ENCODE data around the gene SPR. TPM values are rescaled to one million over a fixed set of nuclear protein-coding genes. Genes with fewer than 3 reads are reported as not detected.

SPR gene
- total and polyA plus RNA-seq, 2 donors from 2014 or later: 29.9 to 102 TPM

DNA sequence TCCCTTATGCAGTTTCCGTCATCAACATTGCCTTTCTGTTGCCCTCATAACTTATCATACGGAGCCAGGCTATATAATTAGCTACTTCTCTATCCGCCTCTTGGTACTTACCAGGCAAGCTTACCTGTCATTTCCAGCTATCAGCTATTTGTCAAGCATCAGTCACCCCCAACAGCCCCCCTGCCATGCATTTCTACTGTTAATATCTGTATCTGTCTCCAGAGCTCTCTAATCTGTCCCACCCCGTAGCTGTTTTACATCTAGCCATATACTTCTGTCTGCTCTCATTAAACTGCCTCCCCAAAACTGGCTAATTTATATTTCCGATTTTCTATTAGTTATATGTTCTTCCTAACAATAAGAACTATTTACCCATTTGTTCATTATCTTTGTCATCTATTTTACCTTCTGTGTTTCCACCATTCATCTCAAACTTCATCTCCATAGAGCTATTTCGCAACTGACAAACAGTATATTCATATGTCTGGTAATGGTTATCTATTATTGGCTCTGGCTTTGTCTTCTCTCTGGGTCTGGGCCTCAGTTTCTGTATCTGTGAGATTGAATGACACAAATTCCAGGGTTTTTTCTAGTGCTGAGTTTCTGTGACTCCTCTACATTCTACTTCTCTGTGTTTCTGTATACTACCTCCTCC lies 39.7 kb downstream of the SPR start:
- TF ChIP-seq, protein P1, sequence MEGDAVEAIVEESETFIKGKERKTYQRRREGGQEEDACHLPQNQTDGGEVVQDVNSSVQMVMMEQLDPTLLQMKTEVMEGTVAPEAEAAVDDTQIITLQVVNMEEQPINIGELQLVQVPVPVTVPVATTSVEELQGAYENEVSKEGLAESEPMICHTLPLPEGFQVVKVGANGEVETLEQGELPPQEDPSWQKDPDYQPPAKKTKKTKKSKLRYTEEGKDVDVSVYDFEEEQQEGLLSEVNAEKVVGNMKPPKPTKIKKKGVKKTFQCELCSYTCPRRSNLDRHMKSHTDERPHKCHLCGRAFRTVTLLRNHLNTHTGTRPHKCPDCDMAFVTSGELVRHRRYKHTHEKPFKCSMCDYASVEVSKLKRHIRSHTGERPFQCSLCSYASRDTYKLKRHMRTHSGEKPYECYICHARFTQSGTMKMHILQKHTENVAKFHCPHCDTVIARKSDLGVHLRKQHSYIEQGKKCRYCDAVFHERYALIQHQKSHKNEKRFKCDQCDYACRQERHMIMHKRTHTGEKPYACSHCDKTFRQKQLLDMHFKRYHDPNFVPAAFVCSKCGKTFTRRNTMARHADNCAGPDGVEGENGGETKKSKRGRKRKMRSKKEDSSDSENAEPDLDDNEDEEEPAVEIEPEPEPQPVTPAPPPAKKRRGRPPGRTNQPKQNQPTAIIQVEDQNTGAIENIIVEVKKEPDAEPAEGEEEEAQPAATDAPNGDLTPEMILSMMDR (IDR thresholded peaks at IDR 0.05; ENCODE audit: borderline replicate concordance, extremely low read depth, insufficient read depth): no peak
- no peaks in the 10 kb centered on the region for H3K9me3 ChIP-seq (ENCODE audit: control insufficient read depth in 2 of 3, insufficient read depth in 1 of 3, low read length in 3 of 3)
- H3K4me3 ChIP-seq (ENCODE audit: low read length in 3 of 3): peak overlapping the region in 2 of 3 donors; percentile 19 to 37
- DNase-seq: no peak
- no peak for FAIRE-seq
- H3K9ac ChIP-seq (ENCODE audit: low read length in 3 of 3): peak overlapping the region in 2 of 3 donors; percentile 50 to 58
- H3K27me3 ChIP-seq (ENCODE audit: control insufficient read depth, insufficient read depth, low read length): peaks cover 50% of the 10 kb centered on the region
- H3K4me1 ChIP-seq (ENCODE audit: control insufficient read depth in 2 of 3, insufficient read depth in 2 of 3, low read depth in 1 of 3, low read length in 3 of 3): peaks cover 0 to 13% (median 3%) of the 10 kb centered on the region in 3 donors
- intact Hi-C loops (cut with DNase I): no loop called here
- H3K36me3 ChIP-seq (ENCODE audit: control insufficient read depth in 2 of 3, insufficient read depth in 3 of 3, low read length in 3 of 3): peaks cover 0 to 3% (median 0%) of the 10 kb centered on the region in 3 donors
- peak overlapping the region; percentile 37 to 60 for H3K27ac ChIP-seq (ENCODE audit: low read depth in 2 of 2, low read length in 2 of 2)

DNA sequence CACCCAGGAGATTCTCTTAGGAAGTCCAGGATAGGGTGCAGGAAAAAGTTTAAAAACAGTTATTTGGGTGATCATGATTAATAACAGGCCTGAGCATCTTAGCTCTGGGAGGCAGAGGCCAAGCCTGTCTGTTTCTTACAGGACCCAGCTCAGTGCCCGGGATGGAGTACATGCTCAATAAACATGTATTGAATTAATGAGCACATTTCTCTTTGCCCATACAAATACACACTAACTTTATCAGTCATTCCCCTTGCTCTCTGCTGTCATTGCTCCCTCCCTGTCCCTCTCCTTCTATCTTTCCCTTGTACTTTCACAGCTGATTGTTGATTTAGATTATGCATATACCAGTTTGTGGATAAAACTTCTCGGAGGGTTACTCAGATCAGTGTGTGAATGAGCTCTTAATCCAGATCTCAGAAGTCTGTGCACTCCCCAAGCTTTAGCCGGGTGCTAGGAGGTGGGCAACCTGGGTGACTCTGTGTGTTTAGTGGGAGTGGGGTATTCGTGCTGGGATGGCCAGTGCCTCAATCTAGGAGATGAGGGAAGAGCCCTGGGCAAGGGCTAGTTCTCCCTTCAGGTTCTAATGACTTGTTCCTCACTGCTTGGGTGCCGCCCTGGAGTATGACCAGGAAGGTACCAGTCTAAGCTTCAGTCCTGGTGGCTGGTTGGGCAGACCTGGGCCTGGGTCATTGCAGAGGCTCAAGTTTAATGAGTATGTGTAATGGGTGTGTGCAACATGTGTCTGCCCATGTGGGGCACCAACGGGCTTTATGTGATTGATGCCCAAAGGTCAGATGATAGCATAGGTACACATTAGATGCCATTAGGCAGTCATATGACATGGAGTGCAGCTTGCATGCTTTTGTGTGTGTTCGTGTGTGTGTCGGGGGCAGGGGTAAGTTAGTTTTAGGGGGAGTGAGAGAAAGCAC lies 40.7 kb downstream of the SPR start:
- H3K36me3 ChIP-seq (ENCODE audit: control insufficient read depth in 2 of 3, insufficient read depth in 3 of 3, low read length in 3 of 3): peaks cover 0 to 3% (median 0%) of the 10 kb centered on the region in 3 donors
- peak overlapping the region; percentile 37 to 71 for H3K27ac ChIP-seq (ENCODE audit: low read depth in 2 of 2, low read length in 2 of 2)
- FAIRE-seq: no peak
- H3K4me3 ChIP-seq (ENCODE audit: low read length in 3 of 3): peak overlapping the region in 1 of 3 donors; percentile 13
- H3K27me3 ChIP-seq (ENCODE audit: control insufficient read depth, insufficient read depth, low read length): peaks cover 41% of the 10 kb centered on the region
- H3K9ac ChIP-seq (ENCODE audit: low read length in 3 of 3): no peak overlapping the region
- H3K9me3 ChIP-seq (ENCODE audit: control insufficient read depth in 2 of 3, insufficient read depth in 1 of 3, low read length in 3 of 3): no peaks in the 10 kb centered on the region
- DNase-seq: no peak
- intact Hi-C loops (cut with DNase I): no loop called here
- TF ChIP-seq, protein P1 (IDR thresholded peaks at IDR 0.05; ENCODE audit: borderline replicate concordance, extremely low read depth, insufficient read depth): no peak
- peaks cover 0 to 23% (median 3%) of the 10 kb centered on the region in 3 donors for H3K4me1 ChIP-seq (ENCODE audit: control insufficient read depth in 2 of 3, insufficient read depth in 2 of 3, low read depth in 1 of 3, low read length in 3 of 3)

DNA sequence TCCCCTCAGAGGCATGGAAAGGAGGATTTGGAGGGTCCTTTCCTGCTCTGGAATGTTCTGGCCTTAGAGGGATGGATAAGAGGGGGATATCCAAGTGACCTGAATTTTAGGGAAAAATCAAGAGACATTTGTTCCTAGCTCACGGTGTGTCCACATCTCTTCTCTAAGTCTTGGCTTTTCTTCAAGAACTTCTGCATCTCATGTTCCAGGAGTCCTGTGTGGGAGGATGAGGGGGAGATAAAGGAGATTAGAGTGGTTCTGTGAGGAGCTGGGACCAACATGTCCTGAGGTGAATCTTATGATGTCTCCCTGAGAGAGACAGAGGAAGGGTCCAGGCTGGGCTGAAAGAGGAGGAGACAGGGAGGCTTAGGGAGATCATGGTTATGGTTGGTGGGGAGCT lies 41.8 kb downstream of the SPR start:
- intact Hi-C loops (cut with DNase I): no loop called here
- Histone ChIP-seq H3K36me3 (ENCODE audit: control insufficient read depth in 2 of 3, insufficient read depth in 3 of 3, low read length in 3 of 3) (peaks cover 0 to 3% (median 0%) of the 10 kb centered on the region in 3 donors), H3K4me3 (ENCODE audit: low read length in 3 of 3) (no peak overlapping the region), H3K27me3 (ENCODE audit: control insufficient read depth, insufficient read depth, low read length) (peaks cover 29% of the 10 kb centered on the region), H3K9ac (ENCODE audit: low read length in 3 of 3) (no peak overlapping the region), H3K4me1 (ENCODE audit: control insufficient read depth in 2 of 3, insufficient read depth in 2 of 3, low read depth in 1 of 3, low read length in 3 of 3) (peaks cover 0 to 24% (median 7%) of the 10 kb centered on the region in 3 donors), H3K9me3 (ENCODE audit: control insufficient read depth in 2 of 3, insufficient read depth in 1 of 3, low read length in 3 of 3) (no peaks in the 10 kb centered on the region), H3K27ac (ENCODE audit: low read depth in 2 of 2, low read length in 2 of 2) (peak overlapping the region in 1 of 2 donors; percentile 71)
- no peak for FAIRE-seq
- TF ChIP-seq, protein P1 (IDR thresholded peaks at IDR 0.05; ENCODE audit: borderline replicate concordance, extremely low read depth, insufficient read depth): no peak
- DNase-seq: no peak
